OCI-LY7 (cell line): ENCODE data around the gene CYP27C1. TPM values are rescaled to one million over a fixed set of nuclear protein-coding genes. Genes with fewer than 3 reads are reported as not detected.
"Not testable (repeated sequence)": the region's sequence is repeated elsewhere in the genome, so short reads cannot be mapped to it uniquely, and the experiment has no call there.

ENCODE experiments used
- BruUV-seq: library from RNA; stranded (reverse); fragments of 400-500 nt; replicated peaks from 2 replicates; lab custom pipeline; 2021; lab: Mats Ljungman, UMichigan
- CTCF ChIA-PET: fragments of 300-600 bp; sonication (Branson Sonifier 250); formaldehyde crosslinking; loops from one replicate; lab custom pipeline; 2022; ENCODE audit warnings: antibody characterized with exemption; ENCODE audit not compliant: unreplicated experiment; lab: Charles Lee
- POLR2A ChIA-PET: fragments of 300-600 bp; sonication (Branson Sonifier 250); formaldehyde crosslinking; loops from one replicate; lab custom pipeline; 2022; ENCODE audit warnings: antibody characterized with exemption; lab: Charles Lee
- DNase-seq: peaks from one replicate; pipeline ENCODE4 v3.0.0-alpha.2; 2015; ENCODE audit warnings: low spot score
- H2AFZ ChIP-seq: fragments of 200-600 bp; sonication (generic), shearing (Covaris generic); 2 replicates; pipeline ENCODE4 v1.6.1; 2014; ENCODE audit warnings: mild to moderate bottlenecking, antibody characterized with exemption, low read length, moderate library complexity
- H3K27ac ChIP-seq: fragments of 200-600 bp; sonication (generic); 2 replicates; pipeline ENCODE4 v1.5.1; 2014; ENCODE audit warnings: mixed run types, low read depth, mild to moderate bottlenecking, moderate library complexity, low read length, inconsistent platforms; ENCODE audit not compliant: poor library complexity, severe bottlenecking
- H3K36me3 ChIP-seq: fragments of 200-600 bp; sonication (generic); 2 replicates; pipeline ENCODE4 v1.6.1; 2014; ENCODE audit warnings: mild to moderate bottlenecking, antibody characterized with exemption, low read length, moderate library complexity, mixed read lengths; ENCODE audit not compliant: insufficient read depth
- H3K4me1 ChIP-seq: fragments of 200-600 bp; sonication (generic); 2 replicates; pipeline ENCODE4 v1.5.1; 2014; ENCODE audit warnings: mild to moderate bottlenecking, low read length; ENCODE audit not compliant: insufficient read depth, poor library complexity, severe bottlenecking
- H3K4me2 ChIP-seq: fragments of 200-600 bp; sonication (generic); 2 replicates; pipeline ENCODE4 v1.6.1; 2014; ENCODE audit warnings: mild to moderate bottlenecking, low read length
- H3K4me3 ChIP-seq: fragments of 200-600 bp; sonication (generic); 2 replicates; pipeline ENCODE4 v1.5.1; 2014; ENCODE audit warnings: mild to moderate bottlenecking, low read depth, low read length; ENCODE audit not compliant: poor library complexity, severe bottlenecking
- H3K79me2 ChIP-seq: fragments of 200-600 bp; sonication (generic); 2 replicates; pipeline ENCODE4 v1.6.1; 2016; ENCODE audit warnings: low read depth, mild to moderate bottlenecking, low read length, moderate library complexity, mixed read lengths; ENCODE audit not compliant: insufficient read depth
- H3K9me2 ChIP-seq: fragments of 200-600 bp; sonication (generic); 2 replicates; pipeline ENCODE4 v1.6.1; 2016; ENCODE audit warnings: mild to moderate bottlenecking, low read length, mixed read lengths; ENCODE audit not compliant: insufficient read depth
- H3K9me3 ChIP-seq: fragments of 200-600 bp; sonication (generic); 2 replicates; pipeline ENCODE4 v1.6.1; 2014; ENCODE audit warnings: mild to moderate bottlenecking, mixed run types, low read length, mixed read lengths
- H4K20me1 ChIP-seq: fragments of 200-600 bp; sonication (generic); 2 replicates; pipeline ENCODE4 v1.6.1; 2014; ENCODE audit warnings: mild to moderate bottlenecking, antibody characterized with exemption, low read length, moderate library complexity, mixed read lengths; ENCODE audit not compliant: insufficient read depth
- CTCF ChIP-seq: fragments of 200-600 bp; sonication (generic); conservative IDR thresholded peaks from 2 replicates; pipeline ENCODE4 v1.5.1; 2014; ENCODE audit warnings: mild to moderate bottlenecking, antibody characterized with exemption, low read length, moderate library complexity, mixed read lengths
- EZH2phosphoT487 ChIP-seq: fragments of 200-600 bp; sonication (generic); IDR thresholded peaks from 2 replicates; pipeline ENCODE4 v1.6.1; 2018; ENCODE audit warnings: low read depth, borderline replicate concordance, mild to moderate bottlenecking, mixed run types, antibody characterized with exemption, low read length, moderate library complexity, mixed read lengths
- intact Hi-C: fragments of 100-400 bp; cut with micrococcal nuclease; formaldehyde crosslinking; loops from one replicate; pipeline ENCODE4 v1.10.0; 2022; ENCODE audit not compliant: unreplicated experiment
- total RNA-seq, 2 experiments: library from RNA; depleted of rRNA in 1 of 2; stranded (reverse); fragments of >200 nt in 1 of 2; shearing (Covaris generic) in 1 of 2; gene quantifications; 2 replicates each; pipeline ENCODE4 v1.2.3, GENCODE V29; 2014 to 2022

Gene CYP27C1
- total RNA-seq, 2 experiments from 2014 or later = not detected

- CTCF ChIA-PET = no interaction called here
- intact Hi-C loops = no loop called here
- no peak overlapping the region for H3K4me2 ChIP-seq
Measured at GRCh38 chr2:127239395-127239794, 19.3 kb upstream of the CYP27C1 start.

GRCh38 chr2:127237768-127238167 is 17.7 kb upstream of the CYP27C1 start:
- H3K9me3 ChIP-seq, DNase-seq, POLR2A ChIA-PET, H3K79me2 ChIP-seq, H3K9me2 ChIP-seq, H3K4me2 ChIP-seq, H4K20me1 ChIP-seq, BruUV-seq, H2AFZ ChIP-seq, CTCF ChIA-PET, H3K27ac ChIP-seq, H3K4me1 ChIP-seq, H3K4me3 ChIP-seq, H3K36me3 ChIP-seq, intact Hi-C loops: not testable (repeated sequence)

More at GRCh38 chr2:127239395-127239794, 19.3 kb upstream of the CYP27C1 start:
- H3K27ac ChIP-seq = no peak overlapping the region
- no peaks in the 10 kb centered on the region for H3K36me3 ChIP-seq
- no peaks in the 10 kb centered on the region for H3K79me2 ChIP-seq
- no peaks in the 10 kb centered on the region for H4K20me1 ChIP-seq
- no peaks in the 10 kb centered on the region for H3K9me2 ChIP-seq
- BruUV-seq = no TSS peak
- no peak overlapping the region for H2AFZ ChIP-seq
- no peak overlapping the region for H3K4me3 ChIP-seq
- no peak for TF ChIP-seq EZH2phosphoT487
- TF ChIP-seq CTCF = no peak
- H3K9me3 ChIP-seq = no peaks in the 10 kb centered on the region
- no peaks in the 10 kb centered on the region for H3K4me1 ChIP-seq
- DNase-seq = no peak
- POLR2A ChIA-PET = no interaction called here

- CTCF ChIA-PET = no interaction called here
- DNase-seq = no peak
- Histone ChIP-seq H3K4me3 (no peak overlapping the region), H3K79me2 (no peaks in the 10 kb centered on the region), H3K4me1 (no peaks in the 10 kb centered on the region), H3K9me3 (no peaks in the 10 kb centered on the region), H3K9me2 (no peaks in the 10 kb centered on the region), H2AFZ (no peak overlapping the region), H3K27ac (no peak overlapping the region), H3K4me2 (no peak overlapping the region), H4K20me1 (no peaks in the 10 kb centered on the region), H3K36me3 (no peaks in the 10 kb centered on the region)
- no peak for TF ChIP-seq CTCF
- TF ChIP-seq EZH2phosphoT487 = no peak
- intact Hi-C loops = no loop called here
- no TSS peak for BruUV-seq
- POLR2A ChIA-PET = no interaction called here
Measured at GRCh38 chr2:127235082-127235702, 15.1 kb upstream of the CYP27C1 start.
